Measurements from ENCODE around the gene EIF5B.

- TF ChIP-seq CTCF (IDR thresholded peaks at IDR 0.05) = no peak
- TF ChIP-seq POLR2A (IDR thresholded peaks at IDR 0.05) = no peak
Measured at GRCh38 chr2:99365661-99366060, 28.5 kb downstream of the EIF5B start.
